Endometrial microvascular endothelial cells (primary cell): ENCODE data around the gene LRRC39. TPM values are rescaled to one million over a fixed set of nuclear protein-coding genes. Genes with fewer than 3 reads are reported as not detected.

ENCODE experiments used
- in situ Hi-C: cut with HindIII; loops from 2 replicates; pipeline ENCODE4 v1.10.0; 2017; ENCODE audit warnings: low sequenced_read_pairs, low pct_unique_long_range_greater_than_20kb; ENCODE audit errors: inconsistent ontology term
- total RNA-seq: library from RNA; depleted of rRNA; stranded (reverse); fragments of >200 nt; gene quantifications from one replicate; pipeline ENCODE4 v1.2.3, GENCODE V29; 2015; ENCODE audit errors: inconsistent ontology term

The LRRC39 gene
- total RNA-seq, 1 donor from 2014 or later = not detected

- in situ Hi-C loops = no loop called here
These were observed 15.2 kb downstream of the LRRC39 start for GRCh38 chr1:100162881-100163280.

- in situ Hi-C loops = no loop called here
These were observed 25.8 kb downstream of the LRRC39 start for GRCh38 chr1:100152271-100152670.

- in situ Hi-C loops = no loop called here
These were observed 26.4 kb downstream of the LRRC39 start for GRCh38 chr1:100151679-100152078.

- in situ Hi-C loops = no loop called here
These were observed 30.2 kb downstream of the LRRC39 start for GRCh38 chr1:100147875-100148274.

- in situ Hi-C loops = no loop called here
These were observed 31.1 kb downstream of the LRRC39 start for GRCh38 chr1:100146958-100147357.

- in situ Hi-C loops = no loop called here
These were observed 32.9 kb downstream of the LRRC39 start for GRCh38 chr1:100145116-100145515.

- in situ Hi-C loops = no loop called here
These were observed 35.7 kb downstream of the LRRC39 start for GRCh38 chr1:100142343-100142742.

- in situ Hi-C loops = no loop called here
These were observed 36.9 kb downstream of the LRRC39 start for GRCh38 chr1:100141192-100141591.

GRCh38 chr1:100137602-100138001 lies 40.5 kb downstream of the LRRC39 start:
- in situ Hi-C loops = no loop called here

GRCh38 chr1:100134872-100135271 lies 43.2 kb downstream of the LRRC39 start:
- in situ Hi-C loops = no loop called here

GRCh38 chr1:100132566-100133477 lies 45.2 kb downstream of the LRRC39 start, which contains the start of the genes SASS6 and TRMT13:
TSS of gene SASS6 (minus strand) at chr1:100132930. CDS start at chr1:100132814, 116 bp downstream.
TSS of gene TRMT13 (plus strand) at chr1:100133163. CDS start at chr1:100133169, 6 bp downstream.
- in situ Hi-C loops = no loop called here

- in situ Hi-C loops = no loop called here
These were observed 46.4 kb downstream of the LRRC39 start for GRCh38 chr1:100131623-100132022.

- in situ Hi-C loops = no loop called here
These were observed 47.4 kb downstream of the LRRC39 start for GRCh38 chr1:100130552-100131077.

- in situ Hi-C loops = no loop called here
These were observed 50.8 kb downstream of the LRRC39 start for GRCh38 chr1:100127226-100127625.

- in situ Hi-C loops = no loop called here
These were observed 55.9 kb downstream of the LRRC39 start for GRCh38 chr1:100122177-100122576.

- in situ Hi-C loops = no loop called here
These were observed 62.5 kb downstream of the LRRC39 start for GRCh38 chr1:100115524-100115923.

GRCh38 chr1:100109554-100110066 lies 68.4 kb downstream of the LRRC39 start:
- in situ Hi-C loops = no loop called here

GRCh38 chr1:100107696-100108095 lies 70.4 kb downstream of the LRRC39 start:
- in situ Hi-C loops = no loop called here

GRCh38 chr1:100101564-100101963 lies 76.5 kb downstream of the LRRC39 start:
- in situ Hi-C loops = no loop called here

GRCh38 chr1:100100202-100100601 lies 77.9 kb downstream of the LRRC39 start:
- in situ Hi-C loops = no loop called here
